Measurements from ENCODE around the gene MEFV.

Gene MEFV

GRCh38 chr16:3246002-3246401, 10.4 kb downstream of the MEFV start:
- Histone ChIP-seq H3K4me3 (IDR thresholded peaks at IDR 0.05; ENCODE audit: insufficient read depth, low read depth, low read length) (no peak overlapping the region), H3K36me3 (ENCODE audit: insufficient read depth) (no peaks in the 10 kb centered on the region), H3K9ac (no peak overlapping the region), H4K20me1 (ENCODE audit: insufficient read depth) (no peaks in the 10 kb centered on the region), H3K79me2 (ENCODE audit: insufficient read depth, low read depth) (no peaks in the 10 kb centered on the region), H3K27ac (no peak overlapping the region), H3K4me2 (no peak overlapping the region), H3K4me1 (ENCODE audit: low read depth, poor library complexity, severe bottlenecking) (no peaks in the 10 kb centered on the region), H2AFZ (ENCODE audit: low read depth) (no peak overlapping the region), H3K27me3 (ENCODE audit: insufficient read depth, low read depth) (no peaks in the 10 kb centered on the region; the same call in 1 of the 2 replicates)
- TF ChIP-seq CTCF (conservative IDR thresholded peaks at IDR 0.05; ENCODE audit: low read depth, low read length): no peak

- TF ChIP-seq CTCF (conservative IDR thresholded peaks at IDR 0.05; ENCODE audit: low read depth, low read length): no peak
Observed at GRCh38 chr16:3243882-3244281, 12.6 kb downstream of the MEFV start.

DNA sequence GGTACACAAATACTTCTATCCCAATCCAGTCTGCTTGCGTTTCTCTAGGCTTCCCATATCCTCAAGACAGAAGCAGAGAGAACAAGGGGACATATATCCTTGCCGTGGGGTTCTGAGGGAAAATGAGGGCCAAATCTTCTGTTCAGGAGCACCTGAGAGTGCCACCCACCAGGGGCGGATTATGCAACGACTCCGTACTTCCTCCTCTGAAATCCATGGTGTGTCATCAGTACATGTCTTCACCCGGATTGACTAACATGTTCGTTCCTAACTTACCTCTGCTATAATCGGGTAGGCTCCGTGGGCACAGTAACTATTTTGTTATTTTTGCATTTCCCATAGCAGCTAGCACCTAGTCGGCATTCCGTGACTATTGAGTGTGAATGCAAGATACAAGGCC, 13.7 kb downstream of the MEFV start:
- H3K27ac ChIP-seq: no peak overlapping the region
- no peaks in the 10 kb centered on the region for H3K36me3 ChIP-seq (ENCODE audit: insufficient read depth)
- no peak for TF ChIP-seq CTCF (conservative IDR thresholded peaks at IDR 0.05; ENCODE audit: low read depth, low read length)
- no peak overlapping the region for H2AFZ ChIP-seq (ENCODE audit: low read depth)
- H3K4me3 ChIP-seq (IDR thresholded peaks at IDR 0.05; ENCODE audit: insufficient read depth, low read depth, low read length): no peak overlapping the region
- no peak overlapping the region for H3K4me2 ChIP-seq
- H3K4me1 ChIP-seq (ENCODE audit: low read depth, poor library complexity, severe bottlenecking): no peaks in the 10 kb centered on the region
- H3K79me2 ChIP-seq (ENCODE audit: insufficient read depth, low read depth): no peaks in the 10 kb centered on the region
- no peak overlapping the region for H3K9ac ChIP-seq
- H4K20me1 ChIP-seq (ENCODE audit: insufficient read depth): no peaks in the 10 kb centered on the region
- H3K27me3 ChIP-seq (ENCODE audit: insufficient read depth, low read depth): no peaks in the 10 kb centered on the region; the same call in 1 of the 2 replicates

More at GRCh38 chr16:3243882-3244281, 12.6 kb downstream of the MEFV start:
- H2AFZ ChIP-seq (ENCODE audit: low read depth): no peak overlapping the region
- H3K9ac ChIP-seq: no peak overlapping the region
- no peaks in the 10 kb centered on the region; the same call in 1 of the 2 replicates for H3K27me3 ChIP-seq (ENCODE audit: insufficient read depth, low read depth)
- H3K27ac ChIP-seq: no peak overlapping the region
- no peaks in the 10 kb centered on the region for H4K20me1 ChIP-seq (ENCODE audit: insufficient read depth)
- H3K4me1 ChIP-seq (ENCODE audit: low read depth, poor library complexity, severe bottlenecking): no peaks in the 10 kb centered on the region
- H3K4me2 ChIP-seq: no peak overlapping the region
- no peaks in the 10 kb centered on the region for H3K79me2 ChIP-seq (ENCODE audit: insufficient read depth, low read depth)
- no peaks in the 10 kb centered on the region for H3K36me3 ChIP-seq (ENCODE audit: insufficient read depth)
- H3K4me3 ChIP-seq (IDR thresholded peaks at IDR 0.05; ENCODE audit: insufficient read depth, low read depth, low read length): no peak overlapping the region

DNA sequence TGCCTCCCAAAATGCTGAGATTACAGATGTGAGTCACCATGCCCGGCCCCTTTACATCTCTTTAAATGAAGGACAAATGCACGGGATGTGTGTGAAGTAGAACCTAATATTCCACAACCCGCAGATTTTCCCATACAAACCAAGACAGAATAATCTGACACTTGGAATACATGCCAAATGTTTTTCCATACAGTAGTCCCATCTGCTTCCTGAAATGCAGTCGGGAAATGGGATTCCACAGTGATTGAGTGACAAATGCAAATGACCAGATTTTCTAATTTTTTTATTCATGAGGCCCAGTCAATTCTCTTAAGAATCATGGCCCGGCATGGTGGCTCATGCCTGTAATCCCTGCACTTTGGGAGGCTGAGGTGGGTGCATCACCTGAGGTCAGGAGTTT, 14.7 kb downstream of the MEFV start:
- Histone ChIP-seq H3K27ac (no peak overlapping the region), H2AFZ (ENCODE audit: low read depth) (no peak overlapping the region), H4K20me1 (ENCODE audit: insufficient read depth) (no peaks in the 10 kb centered on the region), H3K4me2 (no peak overlapping the region), H3K4me1 (ENCODE audit: low read depth, poor library complexity, severe bottlenecking) (no peaks in the 10 kb centered on the region), H3K27me3 (ENCODE audit: insufficient read depth, low read depth) (no peaks in the 10 kb centered on the region; the same call in 1 of the 2 replicates), H3K79me2 (ENCODE audit: insufficient read depth, low read depth) (no peaks in the 10 kb centered on the region), H3K9ac (no peak overlapping the region), H3K4me3 (IDR thresholded peaks at IDR 0.05; ENCODE audit: insufficient read depth, low read depth, low read length) (no peak overlapping the region), H3K36me3 (ENCODE audit: insufficient read depth) (no peaks in the 10 kb centered on the region)
- TF ChIP-seq CTCF (conservative IDR thresholded peaks at IDR 0.05; ENCODE audit: low read depth, low read length): no peak

All from KMS-11 (cell line).